Thyroid gland (tissue), 4 donors: ENCODE data around the gene FAXDC2. TPM values are rescaled to one million over a fixed set of nuclear protein-coding genes. Genes with fewer than 3 reads are reported as not detected.

Experiments used
- DNase-seq, 2 donors: peaks; one replicate each; pipeline ENCODE4 v3.0.0-alpha.2; 2019
- H3K27ac ChIP-seq, 3 donors: fragments of 200-600 bp; sonication (generic); 1 replicate in 2 of 3; 2 replicates in 1 of 3; pipeline ENCODE4 v1.5.1; 2016 to 2019; ENCODE audit warnings: mild to moderate bottlenecking in 1 of 3, moderate library complexity in 1 of 3
- H3K27me3 ChIP-seq: fragments of 200-600 bp; sonication (generic); one replicate; pipeline ENCODE4 v1.5.1; 2019
- H3K36me3 ChIP-seq, 2 donors: fragments of 200-600 bp; sonication (generic); one replicate each; pipeline ENCODE4 v1.5.1; 2016 to 2019
- H3K4me1 ChIP-seq, 2 donors: fragments of 200-600 bp; sonication (generic); one replicate each; pipeline ENCODE4 v1.5.1; 2017 to 2019
- H3K4me3 ChIP-seq, 3 donors: fragments of 200-600 bp; sonication (generic); replicated peaks in 1 of 3; 1 replicate in 2 of 3; 2 replicates in 1 of 3; pipeline ENCODE4 v1.5.1; 2016; ENCODE audit warnings: mild to moderate bottlenecking in 1 of 3
- H3K9me3 ChIP-seq: fragments of 200-600 bp; sonication (generic); one replicate; pipeline ENCODE4 v1.5.1; 2017
- POLR2A ChIP-seq, 2 donors: fragments of 450-650 bp; IDR thresholded peaks; one replicate each; pipeline ENCODE4 v1.6.1; 2017; ENCODE audit warnings: antibody characterized with exemption in 2 of 2, mild to moderate bottlenecking in 2 of 2, moderate library complexity in 1 of 2
- WGBS, 2 donors: methylation state at CpG; one replicate each; pipeline ENCODE4 v1.1.5; 2017; 5-methylcytosine and 5-hydroxymethylcytosine counted together
- intact Hi-C: fragments of 100-400 bp; cut with DNase I; formaldehyde crosslinking; loops from one replicate; pipeline ENCODE4 v1.15.1; 2023
- total RNA-seq, 4 donors: library from RNA; depleted of rRNA; stranded (reverse); fragments of >200 nt; gene quantifications; one replicate each; pipeline ENCODE4 v1.2.3, GENCODE V29; 2016
- TF ChIP-seq, protein P1 (sequence below), 6 experiments: fragments of 200-600 bp in 3 of 6; fragments of 450-650 bp in 3 of 6; sonication (generic) in 3 of 6; IDR thresholded peaks; one replicate each; pipeline ENCODE4 v1.5.1; 2016 to 2019; ENCODE audit warnings: antibody characterized with exemption in 6 of 6, mild to moderate bottlenecking in 2 of 6, inconsistent platforms in 1 of 6, moderate library complexity in 1 of 6

The FAXDC2 gene
- total RNA-seq, 4 donors from 2014 or later, result 47.0 to 148 (median 52.9) TPM

GRCh38 chr5:154786414-154786813, 64.0 kb downstream of the FAXDC2 start:
- H3K27me3 ChIP-seq, result no peaks in the 10 kb centered on the region
- H3K4me1 ChIP-seq, result peaks cover 60 to 68% of the 10 kb centered on the region in 2 donors
- intact Hi-C loops, result no loop called here
- peaks cover 3 to 7% of the 10 kb centered on the region in 2 donors for H3K36me3 ChIP-seq
- TF ChIP-seq POLR2A (IDR thresholded peaks at IDR 0.05), result no peak
- TF ChIP-seq, protein P1, sequence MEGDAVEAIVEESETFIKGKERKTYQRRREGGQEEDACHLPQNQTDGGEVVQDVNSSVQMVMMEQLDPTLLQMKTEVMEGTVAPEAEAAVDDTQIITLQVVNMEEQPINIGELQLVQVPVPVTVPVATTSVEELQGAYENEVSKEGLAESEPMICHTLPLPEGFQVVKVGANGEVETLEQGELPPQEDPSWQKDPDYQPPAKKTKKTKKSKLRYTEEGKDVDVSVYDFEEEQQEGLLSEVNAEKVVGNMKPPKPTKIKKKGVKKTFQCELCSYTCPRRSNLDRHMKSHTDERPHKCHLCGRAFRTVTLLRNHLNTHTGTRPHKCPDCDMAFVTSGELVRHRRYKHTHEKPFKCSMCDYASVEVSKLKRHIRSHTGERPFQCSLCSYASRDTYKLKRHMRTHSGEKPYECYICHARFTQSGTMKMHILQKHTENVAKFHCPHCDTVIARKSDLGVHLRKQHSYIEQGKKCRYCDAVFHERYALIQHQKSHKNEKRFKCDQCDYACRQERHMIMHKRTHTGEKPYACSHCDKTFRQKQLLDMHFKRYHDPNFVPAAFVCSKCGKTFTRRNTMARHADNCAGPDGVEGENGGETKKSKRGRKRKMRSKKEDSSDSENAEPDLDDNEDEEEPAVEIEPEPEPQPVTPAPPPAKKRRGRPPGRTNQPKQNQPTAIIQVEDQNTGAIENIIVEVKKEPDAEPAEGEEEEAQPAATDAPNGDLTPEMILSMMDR (IDR thresholded peaks at IDR 0.05), result no peak
- H3K9me3 ChIP-seq, result no peaks in the 10 kb centered on the region
- DNase-seq, result no peak
- no peak overlapping the region for H3K4me3 ChIP-seq
- no peak overlapping the region for H3K27ac ChIP-seq
- 58 to 59% methylated on average over 2 of the region's 2 CpGs for WGBS, 2 donors

DNA sequence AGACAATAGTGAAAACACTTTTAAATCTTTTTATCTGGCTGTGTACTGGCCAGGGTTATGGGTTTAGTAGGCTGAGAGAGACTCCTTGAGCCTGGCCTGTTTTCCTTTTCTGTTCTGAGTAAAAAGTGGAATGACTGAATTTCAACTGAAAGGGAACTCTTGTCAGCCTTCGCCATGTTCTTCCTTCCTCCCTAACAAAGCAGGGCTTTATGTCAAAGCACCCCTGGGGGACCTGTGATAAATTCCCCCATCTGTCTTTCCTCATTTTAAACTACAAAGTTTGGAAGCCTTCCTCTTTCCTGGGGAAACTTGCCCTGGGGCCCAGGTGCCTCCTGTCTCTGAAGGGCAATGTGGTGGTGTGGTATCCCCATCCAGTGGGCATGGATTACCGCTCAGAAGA, 65.5 kb downstream of the FAXDC2 start:
- Histone ChIP-seq H3K27ac (peak overlapping the region in 1 of 3 donors; percentile 4), H3K27me3 (no peaks in the 10 kb centered on the region), H3K4me3 (no peak overlapping the region), H3K4me1 (peaks cover 67 to 79% of the 10 kb centered on the region in 2 donors), H3K36me3 (no peaks in the 10 kb centered on the region), H3K9me3 (no peaks in the 10 kb centered on the region)
- TF ChIP-seq, protein P1 (IDR thresholded peaks at IDR 0.05), result no peak
- no peak for TF ChIP-seq POLR2A (IDR thresholded peaks at IDR 0.05)
- intact Hi-C loops, result no loop called here
- no peak for DNase-seq
- WGBS, 2 donors, result 76 to 85% methylated on average over 2 of the region's 2 CpGs

DNA sequence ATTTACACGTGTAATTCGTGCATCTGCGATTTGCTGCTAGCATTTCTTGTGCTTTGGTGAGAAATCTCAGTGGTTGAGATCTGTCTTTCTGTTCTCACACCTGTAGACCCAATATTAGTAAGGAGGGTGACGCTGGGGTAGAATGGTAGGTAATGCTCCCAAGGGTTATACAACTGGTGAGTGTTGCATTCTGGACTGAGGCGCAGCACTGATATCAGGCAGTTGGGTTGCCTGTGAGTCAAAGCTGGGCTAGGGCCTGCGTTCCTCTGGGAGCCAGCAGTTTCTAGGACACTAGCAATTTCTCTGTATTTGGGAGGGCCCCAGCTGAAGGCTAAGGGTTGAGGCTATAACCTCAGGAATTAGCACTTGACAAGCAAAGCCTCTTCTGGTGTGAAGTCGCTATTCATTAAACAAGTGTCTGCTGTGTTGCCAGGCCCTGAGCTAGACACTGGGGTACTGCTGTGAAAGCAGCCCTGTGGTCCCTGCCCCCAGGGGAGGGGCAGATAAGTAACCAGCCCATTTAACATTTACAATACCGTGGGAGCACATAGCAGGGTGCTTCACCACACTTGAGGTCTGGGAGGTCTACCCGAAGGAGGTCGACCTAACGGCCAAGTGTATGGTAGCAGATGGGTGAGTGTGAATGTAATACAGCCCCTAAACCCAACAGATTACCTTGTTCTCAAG, 66.5 kb downstream of the FAXDC2 start:
- 73 to 77% methylated on average over 11 of the region's 11 CpGs for WGBS, 2 donors
- TF ChIP-seq, protein P1 (IDR thresholded peaks at IDR 0.05), result no peak
- no peak for TF ChIP-seq POLR2A (IDR thresholded peaks at IDR 0.05)
- intact Hi-C loops, result no loop called here
- Histone ChIP-seq H3K4me3 (no peak overlapping the region), H3K4me1 (peaks cover 72 to 88% of the 10 kb centered on the region in 2 donors), H3K27ac (peak overlapping the region in 2 of 3 donors; percentile 3 to 4), H3K36me3 (no peaks in the 10 kb centered on the region), H3K27me3 (no peaks in the 10 kb centered on the region), H3K9me3 (no peaks in the 10 kb centered on the region)
- DNase-seq, result no peak

DNA sequence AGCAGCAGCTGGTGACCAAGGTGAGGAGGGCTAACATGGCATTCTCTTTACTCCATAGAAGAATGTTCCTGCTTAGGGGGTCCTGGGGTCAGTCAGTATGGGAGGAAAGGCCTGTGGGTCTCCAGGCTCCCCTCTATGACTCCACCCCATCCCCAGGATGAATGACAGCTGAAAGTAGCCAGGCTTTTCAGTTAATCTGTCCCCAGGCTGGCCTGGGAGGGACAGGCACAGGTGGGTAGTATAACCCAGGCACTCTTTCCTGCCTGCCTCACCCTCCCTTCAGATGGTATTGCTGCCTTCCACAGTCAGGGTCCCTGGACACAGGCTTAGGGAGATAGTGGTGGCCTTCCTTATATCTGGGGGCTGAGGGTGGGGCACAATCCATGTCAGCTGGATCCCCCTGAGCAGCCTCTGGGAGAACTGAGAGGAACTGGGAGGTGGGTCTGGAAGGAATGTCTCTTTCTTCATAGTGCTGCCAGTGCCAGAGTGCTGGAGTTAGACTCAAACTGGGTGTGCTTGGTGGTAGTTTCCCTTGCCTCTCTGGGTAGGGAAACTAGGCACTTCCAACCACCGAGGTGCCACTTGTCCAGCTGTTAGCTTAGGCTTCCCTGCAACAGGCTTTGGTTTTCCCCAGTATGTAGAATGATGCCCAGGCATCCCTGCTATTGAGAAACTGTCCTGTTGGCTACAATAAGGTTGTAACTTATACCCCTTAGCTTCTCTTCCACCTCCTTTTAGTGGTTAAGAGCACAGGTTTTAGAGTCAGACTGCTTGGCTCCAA, 67.4 kb downstream of the FAXDC2 start:
- WGBS, 2 donors, result 36% methylated on average over 1 of the region's 1 CpG; no CpG with 5 or more reads in 1 of the 2 donors
- Histone ChIP-seq H3K4me1 (peaks cover 67 to 92% of the 10 kb centered on the region in 2 donors), H3K27ac (peak overlapping the region in 2 of 3 donors; percentile 7 to 48), H3K9me3 (no peaks in the 10 kb centered on the region), H3K4me3 (no peak overlapping the region), H3K36me3 (no peaks in the 10 kb centered on the region), H3K27me3 (no peaks in the 10 kb centered on the region)
- no peak for TF ChIP-seq POLR2A (IDR thresholded peaks at IDR 0.05)
- TF ChIP-seq, protein P1 (IDR thresholded peaks at IDR 0.05), result no peak
- DNase-seq, result no peak
- intact Hi-C loops, result no loop called here

- peak overlapping the region in 2 of 3 donors; percentile 7 to 48 for H3K27ac ChIP-seq
- no peak for DNase-seq
Observed at GRCh38 chr5:154782326-154782725, 68.1 kb downstream of the FAXDC2 start.

More at GRCh38 chr5:154782326-154782725, 68.1 kb downstream of the FAXDC2 start:
- no peaks in the 10 kb centered on the region for H3K27me3 ChIP-seq
- intact Hi-C loops, result no loop called here
- 74 to 76% methylated on average over 4 of the region's 4 CpGs for WGBS, 2 donors
- TF ChIP-seq POLR2A (IDR thresholded peaks at IDR 0.05), result no peak
- TF ChIP-seq, protein P1 (IDR thresholded peaks at IDR 0.05), result no peak
- H3K4me1 ChIP-seq, result peaks cover 60 to 85% of the 10 kb centered on the region in 2 donors
- no peak overlapping the region for H3K4me3 ChIP-seq
- H3K9me3 ChIP-seq, result no peaks in the 10 kb centered on the region
- H3K36me3 ChIP-seq, result no peaks in the 10 kb centered on the region
